ENCODE results near the gene CAB39. TPM values are rescaled to one million over a fixed set of nuclear protein-coding genes. Genes with fewer than 3 reads are reported as not detected.

Gene CAB39
- total and polyA plus RNA-seq, 2 experiments from 2014 or later = 18.7 to 67.5 TPM

DNA sequence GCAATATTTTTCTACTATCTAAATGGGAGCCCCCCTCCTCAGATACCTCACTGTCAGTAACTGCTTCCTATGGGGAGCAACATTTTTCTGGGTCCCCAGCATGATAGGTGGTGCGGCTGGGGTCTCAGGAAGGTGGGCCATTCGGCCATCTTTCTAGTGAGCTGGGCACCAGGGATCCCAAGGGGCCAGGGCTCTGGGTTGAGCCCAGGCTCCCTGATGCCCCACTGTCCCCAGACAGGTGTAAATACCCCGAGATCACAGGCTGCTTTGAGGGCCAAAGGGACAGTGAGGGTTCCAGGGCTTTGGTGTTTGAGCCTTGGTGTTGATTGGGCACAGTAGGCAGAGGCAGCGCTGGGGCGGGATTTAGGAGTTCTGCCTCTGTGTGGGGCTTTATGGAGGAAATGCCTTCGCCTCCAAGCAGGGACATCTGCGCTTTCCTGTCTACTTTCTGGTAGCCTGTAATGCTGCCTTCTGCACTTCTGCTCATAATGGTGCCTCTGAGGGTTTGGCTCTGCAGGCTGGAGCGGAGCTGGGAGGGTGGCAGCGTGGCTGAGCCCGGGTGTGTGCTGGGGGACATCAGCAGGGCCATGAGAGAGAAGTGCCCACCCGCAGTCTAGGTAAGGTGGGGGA, 157.4 kb downstream of the CAB39 start:
- Mint-ChIP-seq H3K27me3 (ENCODE audit: insufficient read depth, low read depth, poor library complexity) (peaks cover 20% of the 10 kb centered on the region), H3K4me1 (peaks cover 62% of the 10 kb centered on the region), H3K27ac (peak overlapping the region; percentile 96), H3K9me3 (no peaks in the 10 kb centered on the region), H3K36me3 (ENCODE audit: low read depth) (peaks cover 35% of the 10 kb centered on the region), H3K4me3 (peak overlapping the region; percentile 75; the same call in 2 of the 3 replicates)
- Histone ChIP-seq H3K4me3 (peak overlapping the region; percentile 53; the same call in 1 of the 2 replicates), H3K4me2 (peak overlapping the region; percentile 85), H2AFZ (no peak overlapping the region), H3K9me2 (ENCODE audit: insufficient read depth) (no peaks in the 10 kb centered on the region), H3F3A (replicated peaks; ENCODE audit: low read depth) (0 out of 2 replicates have a peak, but pooled peaks cover 9% of the 10 kb centered on the region), H4K20me1 (replicated peaks; ENCODE audit: insufficient read depth) (peaks cover 32% of the 10 kb centered on the region), H3K4me1 (ENCODE audit: insufficient read depth) (peaks cover 60% of the 10 kb centered on the region), H3K27me3 (ENCODE audit: insufficient read depth) (no peaks in the 10 kb centered on the region), H3K36me3 (ENCODE audit: insufficient read depth) (0 out of 2 replicates have a peak, but pooled peaks cover under 1% of the 10 kb centered on the region), H3K79me2 (replicated peaks; ENCODE audit: insufficient read depth) (peaks cover 95% of the 10 kb centered on the region), H3K27ac (ENCODE audit: low read depth) (peak overlapping the region; percentile 97; the same call in 1 of the 2 replicates)
- TF ChIP-seq NANOG (IDR thresholded peaks at IDR 0.05; ENCODE audit: borderline replicate concordance) = no peak
- no peak for DNase-seq (ENCODE audit: low spot score)
- ATAC-seq = no peak

Small RNAs within 50 kb of the gene (small RNA-seq; reads per million reads assigned to genes)
- gene BANF1P3 (ENCODE audit: low replicate concordance) = 0.17 reads per million
- gene RNU6-268P (ENCODE audit: low replicate concordance) = not detected

Other genes with a start within 250 kb of the CAB39 start
- 314 and 367 TPM in 2 replicates for gene ITM2C, start 152.1 kb downstream of the CAB39 start, total RNA-seq (2014; rRNA removed; shearing (Covaris generic))
- gene ITM2C, start 152.1 kb downstream of the CAB39 start, polyA plus RNA-seq (2016; fragmentation: Nextera tagmentation; extraction: Ambion mirVana) = 240 and 241 TPM in 2 replicates
- gene GPR55, start 212.4 kb downstream of the CAB39 start, total RNA-seq (2014; rRNA removed; shearing (Covaris generic)) = not detected in 2 replicates
- not detected in 2 replicates for gene GPR55, start 212.4 kb downstream of the CAB39 start, polyA plus RNA-seq (2016; fragmentation: Nextera tagmentation; extraction: Ambion mirVana)